Lower leg skin (tissue), 4 donors: ENCODE measurements around the gene SLC9A5. TPM values are rescaled to one million over a fixed set of nuclear protein-coding genes. Genes with fewer than 3 reads are reported as not detected.

Experiments
- DNase-seq, 2 donors: peaks; one replicate each; pipeline ENCODE4 v3.0.0-alpha.2; 2019; ENCODE audit warnings: low spot score in 2 of 2
- H3K4me3 ChIP-seq: fragments of 200-600 bp; sonication (generic); 2 replicates; pipeline ENCODE4 v1.5.1; 2017; ENCODE audit warnings: mild to moderate bottlenecking, low read depth; ENCODE audit not compliant: poor library complexity, severe bottlenecking
- CTCF ChIP-seq, 3 donors: fragments of 450-650 bp; IDR thresholded peaks; one replicate each; pipeline ENCODE4 v1.5.1; 2016; ENCODE audit warnings: antibody characterized with exemption in 3 of 3, mild to moderate bottlenecking in 3 of 3, moderate library complexity in 2 of 3
- POLR2A ChIP-seq, 2 donors: fragments of 450-650 bp; IDR thresholded peaks; one replicate each; pipeline ENCODE4 v1.6.1; 2016 to 2017; ENCODE audit warnings: antibody characterized with exemption in 2 of 2, mild to moderate bottlenecking in 1 of 2, moderate library complexity in 1 of 2
- WGBS, 2 donors: methylation state at CpG; one replicate each; pipeline ENCODE4 v1.1.5; 2018; 5-methylcytosine and 5-hydroxymethylcytosine counted together
- intact Hi-C: fragments of 100-400 bp; cut with DNase I; formaldehyde crosslinking; loops from one replicate; pipeline ENCODE4 v1.15.0; 2023; ENCODE audit warnings: low total_unique reads
- total RNA-seq, 4 donors: library from RNA; depleted of rRNA; stranded (reverse); fragments of >200 nt; gene quantifications; one replicate each; pipeline ENCODE4 v1.1.0, GENCODE V29; 2016

The SLC9A5 gene
- total RNA-seq, 4 donors from 2014 or later: 0.04 to 0.83 (median 0.64) TPM

GRCh38 chr16:67245674-67246080 lies 3.1 kb upstream of the SLC9A5 start:
- 8 to 11% methylated on average over 8 of the region's 8 CpGs for WGBS, 2 donors
- intact Hi-C loops: no loop called here
- TF ChIP-seq CTCF (IDR thresholded peaks at IDR 0.05): no peak
- no peak for TF ChIP-seq POLR2A (IDR thresholded peaks at IDR 0.05)
- peak overlapping the region; percentile 44 for H3K4me3 ChIP-seq
- DNase-seq: no peak

GRCh38 chr16:67246081-67246755 lies 2.6 kb upstream of the SLC9A5 start:
- peak; percentile 53 to 95 for DNase-seq
- intact Hi-C loops: no loop called here
- WGBS, 2 donors: 1% methylated on average over 32 to 48 of the region's 48 CpGs
- TF ChIP-seq CTCF (IDR thresholded peaks at IDR 0.05) (peak in 1 of 3 donors; percentile 33), POLR2A (IDR thresholded peaks at IDR 0.05) (no peak)
- peak overlapping the region; percentile 44 for H3K4me3 ChIP-seq

- TF ChIP-seq CTCF (IDR thresholded peaks at IDR 0.05) (no peak), POLR2A (IDR thresholded peaks at IDR 0.05) (no peak)
- H3K4me3 ChIP-seq: peak overlapping the region; percentile 44
- WGBS, 2 donors: 0% methylated on average over 13 to 15 of the region's 26 CpGs
- DNase-seq: peak in 1 of 2 donors; percentile 91
- intact Hi-C loops: no loop called here
Observed at GRCh38 chr16:67246756-67247191, 2.0 kb upstream of the SLC9A5 start.

GRCh38 chr16:67247192-67248072 lies 1.3 kb upstream of the SLC9A5 start, which contains the start of gene FHOD1:
Gene FHOD1 (minus strand): TSS chr16:67247481. CDS start chr16:67247410, 71 bp downstream.
- intact Hi-C loops: no loop called here
- TF ChIP-seq CTCF (IDR thresholded peaks at IDR 0.05) (peak in 1 of 3 donors; percentile 25), POLR2A (IDR thresholded peaks at IDR 0.05) (no peak)
- H3K4me3 ChIP-seq: peak within 1 kb of the TSS; percentile 44
- WGBS, 2 donors: 0 to 1% methylated on average over 33 to 57 of the region's 60 CpGs
- DNase-seq: peak; percentile 97 to 100

GRCh38 chr16:67248073-67248400 lies 742 bp upstream of the SLC9A5 start:
- 2% methylated on average over 5 to 7 of the region's 7 CpGs for WGBS, 2 donors
- peak overlapping the region; percentile 9 for H3K4me3 ChIP-seq
- intact Hi-C loops: no loop called here
- no peak for DNase-seq
- TF ChIP-seq POLR2A (IDR thresholded peaks at IDR 0.05) (no peak), CTCF (IDR thresholded peaks at IDR 0.05) (no peak)
